Measurements from ENCODE around the gene CTSD. TPM values are rescaled to one million over a fixed set of nuclear protein-coding genes. Genes with fewer than 3 reads are reported as not detected.

Gene CTSD
- total and polyA plus RNA-seq, 2 experiments from 2014 or later: 67.1 to 251 TPM

DNA sequence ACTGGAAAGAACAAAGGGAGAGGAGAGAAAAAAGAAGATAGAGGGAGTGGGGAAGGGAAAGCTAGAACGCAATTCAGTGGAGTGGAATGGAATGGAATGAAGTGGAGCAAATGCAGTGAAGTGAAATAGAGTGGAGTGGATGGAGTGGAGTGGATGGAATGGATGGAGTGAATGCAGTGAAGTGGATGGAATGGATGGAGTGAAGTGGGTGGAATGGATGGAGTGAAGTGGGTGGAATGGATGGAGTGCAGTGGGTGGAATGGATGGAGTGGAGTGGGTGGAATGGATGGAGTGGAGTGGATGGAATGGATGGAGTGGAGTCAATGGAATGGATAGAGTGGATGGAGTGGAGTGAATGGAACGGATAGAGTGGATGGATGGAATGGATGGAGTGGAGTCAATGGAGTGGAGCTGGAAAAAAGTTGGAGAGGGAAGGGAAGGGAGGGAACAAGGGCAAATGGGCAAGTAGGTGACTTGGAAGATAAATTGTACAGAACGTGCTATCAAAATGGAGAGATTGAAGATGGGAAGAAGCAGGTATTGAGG, 27.2 kb downstream of the CTSD start:
- DNase-seq (ENCODE audit: low spot score) (no peak), ATAC-seq (no peak)
- H3K4me3 ChIP-seq: no peak overlapping the region
- TF ChIP-seq CTCF (conservative IDR thresholded peaks at IDR 0.05; ENCODE audit: low read depth in 2 of 2): no peak
- TF ChIP-seq, protein P1, sequence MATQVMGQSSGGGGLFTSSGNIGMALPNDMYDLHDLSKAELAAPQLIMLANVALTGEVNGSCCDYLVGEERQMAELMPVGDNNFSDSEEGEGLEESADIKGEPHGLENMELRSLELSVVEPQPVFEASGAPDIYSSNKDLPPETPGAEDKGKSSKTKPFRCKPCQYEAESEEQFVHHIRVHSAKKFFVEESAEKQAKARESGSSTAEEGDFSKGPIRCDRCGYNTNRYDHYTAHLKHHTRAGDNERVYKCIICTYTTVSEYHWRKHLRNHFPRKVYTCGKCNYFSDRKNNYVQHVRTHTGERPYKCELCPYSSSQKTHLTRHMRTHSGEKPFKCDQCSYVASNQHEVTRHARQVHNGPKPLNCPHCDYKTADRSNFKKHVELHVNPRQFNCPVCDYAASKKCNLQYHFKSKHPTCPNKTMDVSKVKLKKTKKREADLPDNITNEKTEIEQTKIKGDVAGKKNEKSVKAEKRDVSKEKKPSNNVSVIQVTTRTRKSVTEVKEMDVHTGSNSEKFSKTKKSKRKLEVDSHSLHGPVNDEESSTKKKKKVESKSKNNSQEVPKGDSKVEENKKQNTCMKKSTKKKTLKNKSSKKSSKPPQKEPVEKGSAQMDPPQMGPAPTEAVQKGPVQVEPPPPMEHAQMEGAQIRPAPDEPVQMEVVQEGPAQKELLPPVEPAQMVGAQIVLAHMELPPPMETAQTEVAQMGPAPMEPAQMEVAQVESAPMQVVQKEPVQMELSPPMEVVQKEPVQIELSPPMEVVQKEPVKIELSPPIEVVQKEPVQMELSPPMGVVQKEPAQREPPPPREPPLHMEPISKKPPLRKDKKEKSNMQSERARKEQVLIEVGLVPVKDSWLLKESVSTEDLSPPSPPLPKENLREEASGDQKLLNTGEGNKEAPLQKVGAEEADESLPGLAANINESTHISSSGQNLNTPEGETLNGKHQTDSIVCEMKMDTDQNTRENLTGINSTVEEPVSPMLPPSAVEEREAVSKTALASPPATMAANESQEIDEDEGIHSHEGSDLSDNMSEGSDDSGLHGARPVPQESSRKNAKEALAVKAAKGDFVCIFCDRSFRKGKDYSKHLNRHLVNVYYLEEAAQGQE (IDR thresholded peaks at IDR 0.05; ENCODE audit: unreplicated experiment): no peak
- TF ChIP-seq CREB1 (CRISPR knock-in tag; IDR thresholded peaks at IDR 0.05; ENCODE audit: low read depth): no peak
- TF ChIP-seq ETS1 (IDR thresholded peaks at IDR 0.05): no peak
- no peak for TF ChIP-seq ZNF114 (CRISPR knock-in tag; IDR thresholded peaks at IDR 0.05)
- no peak for TF ChIP-seq ZNF331 (CRISPR knock-in tag; IDR thresholded peaks at IDR 0.05; ENCODE audit: low read depth)
- TF ChIP-seq EZH2 (IDR thresholded peaks at IDR 0.05; ENCODE audit: low read depth, unreplicated experiment): no peak
- no peak for TF ChIP-seq STAT1 (IDR thresholded peaks at IDR 0.05; ENCODE audit: unreplicated experiment)
- TF ChIP-seq ZNF462 (CRISPR knock-in tag; IDR thresholded peaks at IDR 0.05): no peak
- no peak for TF ChIP-seq EZH2phosphoT487 (IDR thresholded peaks at IDR 0.05; ENCODE audit: unreplicated experiment)
- TF ChIP-seq POLR2AphosphoS5 (IDR thresholded peaks at IDR 0.05; ENCODE audit: low read depth): no peak
- no peak for TF ChIP-seq JUNB (IDR thresholded peaks at IDR 0.05; ENCODE audit: unreplicated experiment)
- no peak for TF ChIP-seq NANOG (IDR thresholded peaks at IDR 0.05; ENCODE audit: borderline replicate concordance)
- H3K9me3 Mint-ChIP-seq: peaks cover 6% of the 10 kb centered on the region
- H4K20me1 ChIP-seq (replicated peaks; ENCODE audit: insufficient read depth): no peaks in the 10 kb centered on the region
- no peaks in the 10 kb centered on the region; the same call in 1 of the 2 replicates for H3K27me3 ChIP-seq (ENCODE audit: insufficient read depth)
- no peak overlapping the region for H3K27ac ChIP-seq (ENCODE audit: low read depth)
- H3F3A ChIP-seq (replicated peaks; ENCODE audit: low read depth): 0 out of 2 replicates have a peak, but pooled peaks cover 1% of the 10 kb centered on the region
- no peaks in the 10 kb centered on the region for H3K79me2 ChIP-seq (replicated peaks; ENCODE audit: insufficient read depth)
- no peaks in the 10 kb centered on the region for H3K4me1 ChIP-seq (ENCODE audit: insufficient read depth)
- no peaks in the 10 kb centered on the region; the same call in 1 of the 2 replicates for H3K9me2 ChIP-seq (ENCODE audit: insufficient read depth)
- H3K4me1 Mint-ChIP-seq: no peaks in the 10 kb centered on the region; the same call in 2 of the 3 replicates
- H3K4me2 ChIP-seq: no peak overlapping the region
- H3K27me3 Mint-ChIP-seq (ENCODE audit: insufficient read depth, low read depth, poor library complexity): peaks cover 21% of the 10 kb centered on the region
- H3K4me3 Mint-ChIP-seq: no peak overlapping the region
- no peaks in the 10 kb centered on the region for H3K36me3 Mint-ChIP-seq (ENCODE audit: low read depth)
- no peak overlapping the region for H2AFZ ChIP-seq
- no peaks in the 10 kb centered on the region for H3K36me3 ChIP-seq (ENCODE audit: insufficient read depth)
- H3K27ac Mint-ChIP-seq: no peak overlapping the region

Measured in GM23338 (cell line).